ENCODE results near the gene LYPD8.

- TF ChIP-seq CTCF (IDR thresholded peaks at IDR 0.05) (no peak), POLR2A (IDR thresholded peaks at IDR 0.05) (no peak)
These were observed 7.3 kb downstream of the LYPD8 start for GRCh38 chr1:248748211-248748610.
